Adrenal gland (tissue), 12 donors: Measurements from ENCODE around the gene RAMACL. TPM values are rescaled to one million over a fixed set of nuclear protein-coding genes. Genes with fewer than 3 reads are reported as not detected.

Experiments
- DNase-seq, 7 donors: peaks; one replicate each; pipeline ENCODE4 v3.0.0-alpha.2; 2019 to 2020
- H3K27ac ChIP-seq, 5 donors: fragments of 200-600 bp; sonication (generic) in 4 of 5; 1 replicate in 3 of 5; 2 replicates in 2 of 5; pipeline versions ENCODE4 v1.5.1 to v1.8.0; 2016 to 2020; ENCODE audit warnings: mild to moderate bottlenecking in 1 of 5
- H3K27me3 ChIP-seq: fragments of 200-600 bp; 2 replicates; pipeline ENCODE4 v1.8.0; 2021
- H3K36me3 ChIP-seq, 2 donors: fragments of 200-600 bp; replicated peaks in 1 of 2; 1 replicate in 1 of 2; 2 replicates in 1 of 2; pipeline versions ENCODE4 v1.5.1 to v1.8.0; 2018 to 2022
- H3K4me1 ChIP-seq, 2 donors: fragments of 200-600 bp; replicated peaks in 1 of 2; 1 replicate in 1 of 2; 2 replicates in 1 of 2; pipeline versions ENCODE4 v1.5.1 to v1.8.0; 2018 to 2021
- H3K4me3 ChIP-seq, 4 donors: fragments of 200-600 bp; sonication (generic) in 3 of 4; one replicate each; pipeline ENCODE4 v1.5.1; 2016 to 2018
- H3K9me3 ChIP-seq, 3 donors: fragments of 200-600 bp; sonication (generic) in 1 of 3; replicated peaks in 1 of 3; 1 replicate in 2 of 3; 2 replicates in 1 of 3; pipeline versions ENCODE4 v1.5.1 to v1.8.0; 2016 to 2021
- CTCF ChIP-seq, 6 experiments: fragments of 450-650 bp in 4 of 6; fragments of 200-600 bp in 2 of 6; sonication (generic) in 1 of 6; IDR thresholded peaks; 1 replicate in 5 of 6; 2 replicates in 1 of 6; pipeline versions ENCODE4 v1.5.1 to v1.8.0; 2016 to 2021; ENCODE audit warnings: antibody characterized with exemption in 6 of 6, mild to moderate bottlenecking in 2 of 6, moderate library complexity in 1 of 6
- POLR2A ChIP-seq, 2 donors: fragments of 450-650 bp; IDR thresholded peaks; one replicate each; pipeline ENCODE4 v1.6.1; 2017; ENCODE audit warnings: antibody characterized with exemption in 2 of 2, mild to moderate bottlenecking in 2 of 2, moderate library complexity in 1 of 2
- WGBS, 4 donors: extraction: QIAGEN DNeasy Blood & Tissue Kit in 2 of 4; methylation state at CpG; one replicate each; pipeline versions ENCODE4 v1.1.5 to v1.1.7; 2013 to 2017; 5-methylcytosine and 5-hydroxymethylcytosine counted together
- intact Hi-C, 2 donors: fragments of 100-400 bp; cut with DNase I; formaldehyde crosslinking; loops; one replicate each; pipeline versions ENCODE4 v1.14.1 to v1.15.0; 2022 to 2023
- polyA plus RNA-seq, 3 donors: library from polyadenylated mRNA; stranded (reverse); fragments of 200-250 nt in 2 of 3; fragments of 350-450 nt in 1 of 3; fragmentation: Illumina TruSeq in 1 of 3; extraction: RNeasy Lipid Tissue Mini Kit (QIAGEN cat#74804) in 1 of 3; gene quantifications; one replicate each; pipeline ENCODE4 v1.2.3, GENCODE V29; 2013 to 2014
- total RNA-seq, 9 donors: library from RNA; depleted of rRNA in 4 of 9; stranded (reverse); fragments of >200 nt in 4 of 9; fragments of 120-200 nt in 1 of 9; fragmentation: NEBNext Ultra II Directional in 1 of 9; extraction: Animal tissue kit (Norgen Biotek cat#: 25700) in 1 of 9; gene quantifications; one replicate each; pipeline versions ENCODE4 v1.1.0 to v1.2.4, GENCODE V29; 2013 to 2023
- donor health status: healthy with polysubstance abuse.
- donor health status: Bipolar disorder and iron deficiency.
- donor health status: DM: yes; HTN: yes; CAD: no.
- donor health status: DM: no; HTN: no; CAD: no.
- donor health status: DM: no; HTN: no; CAD: no.
- donor health status: DM: yes; HTN: yes; CAD: no.

The RAMACL gene
- total and polyA plus RNA-seq, 12 donors: 0.14 to 4.2 (median 0.46) TPM

GRCh38 chr6:166560222-166560621 is 26.3 kb downstream of the RAMACL start:
- Histone ChIP-seq H3K27me3 (no peaks in the 10 kb centered on the region), H3K27ac (no peak overlapping the region), H3K36me3 (no peaks in the 10 kb centered on the region), H3K4me3 (no peak overlapping the region), H3K4me1 (peaks cover 5 to 6% of the 10 kb centered on the region in 2 donors), H3K9me3 (no peaks in the 10 kb centered on the region)
- intact Hi-C loops: no loop called here
- TF ChIP-seq CTCF (IDR thresholded peaks at IDR 0.05) (no peak), POLR2A (IDR thresholded peaks at IDR 0.05) (no peak)
- DNase-seq: no peak
- 93 to 98% (median 97%) methylated on average over 3 of the region's 3 CpGs for WGBS, 4 donors

GRCh38 chr6:166559662-166560061 is 26.8 kb downstream of the RAMACL start:
- no peak overlapping the region for H3K27ac ChIP-seq

GRCh38 chr6:166559211-166559610 is 27.3 kb downstream of the RAMACL start:
- intact Hi-C loops: no loop called here
- Histone ChIP-seq H3K36me3 (no peaks in the 10 kb centered on the region), H3K4me1 (peaks cover 5 to 6% of the 10 kb centered on the region in 2 donors), H3K9me3 (no peaks in the 10 kb centered on the region), H3K27ac (no peak overlapping the region), H3K4me3 (no peak overlapping the region), H3K27me3 (no peaks in the 10 kb centered on the region)
- peak in 1 of 7 donors; percentile 1 for DNase-seq
- TF ChIP-seq CTCF (IDR thresholded peaks at IDR 0.05) (no peak), POLR2A (IDR thresholded peaks at IDR 0.05) (no peak)
- 87 to 94% (median 91%) methylated on average over 5 of the region's 5 CpGs for WGBS, 4 donors

More at GRCh38 chr6:166559662-166560061, 26.8 kb downstream of the RAMACL start:
- intact Hi-C loops: no loop called here
- Histone ChIP-seq H3K27me3 (no peaks in the 10 kb centered on the region), H3K4me3 (no peak overlapping the region), H3K9me3 (no peaks in the 10 kb centered on the region), H3K36me3 (no peaks in the 10 kb centered on the region), H3K4me1 (peaks cover 5 to 6% of the 10 kb centered on the region in 2 donors)
- no peak for DNase-seq
- WGBS, 4 donors: 91 to 100% (median 93%) methylated on average over 1 of the region's 1 CpG
- TF ChIP-seq POLR2A (IDR thresholded peaks at IDR 0.05) (no peak), CTCF (IDR thresholded peaks at IDR 0.05) (no peak)

GRCh38 chr6:166558156-166559005 is 28.1 kb downstream of the RAMACL start:
- no peaks in the 10 kb centered on the region for H3K36me3 ChIP-seq
- H3K4me3 ChIP-seq: no peak overlapping the region
- no peaks in the 10 kb centered on the region for H3K9me3 ChIP-seq
- H3K27ac ChIP-seq: no peak overlapping the region
- H3K27me3 ChIP-seq: no peaks in the 10 kb centered on the region
- TF ChIP-seq POLR2A (IDR thresholded peaks at IDR 0.05) (no peak), CTCF (IDR thresholded peaks at IDR 0.05) (no peak)
- DNase-seq: no peak
- WGBS, 4 donors: 92 to 95% (median 95%) methylated on average over 12 of the region's 12 CpGs
- H3K4me1 ChIP-seq: peaks cover 5 to 6% of the 10 kb centered on the region in 2 donors
- intact Hi-C loops: no loop called here
